ENCODE data around the gene FRRS1.

FRRS1 gene

GRCh38 chr1:99748419-99748818, 18.0 kb downstream of the FRRS1 start:
- TF ChIP-seq CTCF (IDR thresholded peaks at IDR 0.05; ENCODE audit: extremely low read depth, missing control alignments): no peak
- no peak for DNase-seq (ENCODE audit: low spot score)

- no peak for DNase-seq (ENCODE audit: low spot score)
- no peak for TF ChIP-seq CTCF (IDR thresholded peaks at IDR 0.05; ENCODE audit: extremely low read depth, missing control alignments)
These were observed 20.8 kb downstream of the FRRS1 start for GRCh38 chr1:99745684-99746083.

- DNase-seq (ENCODE audit: low spot score): no peak
- TF ChIP-seq CTCF (IDR thresholded peaks at IDR 0.05; ENCODE audit: extremely low read depth, missing control alignments): no peak
These were observed 21.4 kb downstream of the FRRS1 start for GRCh38 chr1:99745061-99745460.

GRCh38 chr1:99740141-99740540, 26.3 kb downstream of the FRRS1 start:
- no peak for TF ChIP-seq CTCF (IDR thresholded peaks at IDR 0.05; ENCODE audit: extremely low read depth, missing control alignments)
- DNase-seq (ENCODE audit: low spot score): no peak

GRCh38 chr1:99738858-99739465, 27.5 kb downstream of the FRRS1 start:
- no peak for DNase-seq (ENCODE audit: low spot score)
- TF ChIP-seq CTCF (IDR thresholded peaks at IDR 0.05; ENCODE audit: extremely low read depth, missing control alignments): no peak

GRCh38 chr1:99737016-99737415, 29.4 kb downstream of the FRRS1 start:
- DNase-seq (ENCODE audit: low spot score): no peak
- TF ChIP-seq CTCF (IDR thresholded peaks at IDR 0.05; ENCODE audit: extremely low read depth, missing control alignments): no peak

- TF ChIP-seq CTCF (IDR thresholded peaks at IDR 0.05; ENCODE audit: extremely low read depth, missing control alignments): no peak
- DNase-seq (ENCODE audit: low spot score): no peak
These were observed 30.6 kb downstream of the FRRS1 start for GRCh38 chr1:99735852-99736251.

Measured in GM20000 (cell line).